Type B pancreatic cell (in vitro differentiated cells): ENCODE measurements around the gene SLC13A2. TPM values are rescaled to one million over a fixed set of nuclear protein-coding genes. Genes with fewer than 3 reads are reported as not detected.
A peak's percentile ranks its signal among the peaks of the same experiment; 100 is the strongest.

Experiments
- DNase-seq: peaks from one replicate; pipeline ENCODE4 v3.0.0; 2021; ENCODE audit warnings: mixed read lengths; ENCODE audit not compliant: unreplicated experiment; ENCODE audit errors: extremely low spot score
- H3K27ac Mint-ChIP-seq: 2 replicates; pipeline ENCODE4 v1.8.0; 2021; ENCODE audit warnings: mild to moderate bottlenecking, mixed read lengths
- H3K27me3 Mint-ChIP-seq: 2 replicates; pipeline ENCODE4 v1.8.0; 2021; ENCODE audit warnings: mixed read lengths
- H3K36me3 Mint-ChIP-seq: 2 replicates; pipeline ENCODE4 v1.8.0; 2021; ENCODE audit warnings: mixed read lengths
- H3K4me1 Mint-ChIP-seq: one replicate; pipeline ENCODE4 v1.8.0; 2021; ENCODE audit warnings: mixed read lengths; ENCODE audit not compliant: unreplicated experiment
- H3K4me3 Mint-ChIP-seq: 2 replicates; pipeline ENCODE4 v1.8.0; 2021; ENCODE audit warnings: mild to moderate bottlenecking, mixed read lengths
- H3K9me3 Mint-ChIP-seq: 2 replicates; pipeline ENCODE4 v1.8.0; 2021; ENCODE audit warnings: mixed read lengths
- total RNA-seq: library from RNA; stranded (reverse); gene quantifications from 2 replicates; pipeline ENCODE4 v1.2.1, GENCODE V29; 2021; ENCODE audit warnings: low replicate concordance
- TF ChIP-seq, protein P1 (sequence below): fragments of 200-600 bp; sonication (generic); conservative IDR thresholded peaks from 2 replicates; pipeline ENCODE4 v1.5.0; 2021; ENCODE audit warnings: antibody characterized with exemption, mild to moderate bottlenecking

The SLC13A2 gene
- total RNA-seq, 1 donor from 2014 or later, result 1.2 TPM

DNA sequence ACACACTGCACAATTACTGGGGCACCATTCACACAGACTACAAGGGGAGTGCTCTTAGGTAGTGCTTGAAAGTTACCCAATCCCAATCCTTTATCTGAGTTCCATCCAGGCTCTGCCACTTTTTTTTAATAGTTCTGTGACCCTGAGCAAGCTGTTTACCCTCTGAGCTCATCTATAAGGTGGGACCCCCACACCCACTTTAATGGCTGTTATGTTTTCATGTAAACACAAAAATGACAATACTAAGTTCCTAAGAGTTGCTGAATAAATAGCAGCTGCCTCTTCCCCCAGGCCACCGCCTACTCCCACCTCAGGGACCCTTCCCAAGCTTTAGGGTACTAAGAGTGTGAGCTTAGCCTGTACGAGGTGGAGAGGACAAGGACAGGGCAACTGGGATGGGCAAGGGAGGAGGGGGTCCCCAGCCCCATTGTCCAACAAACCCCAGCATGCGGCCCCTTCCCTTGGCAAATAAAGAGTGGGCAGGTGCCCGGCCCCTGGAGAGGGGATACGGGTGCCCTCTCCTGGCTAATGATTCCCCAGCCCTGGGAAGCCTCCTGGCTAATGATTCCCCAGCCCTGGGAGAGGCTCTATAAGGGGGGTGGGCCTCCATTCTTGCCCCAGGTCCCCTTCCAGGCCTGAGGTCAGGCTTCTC, 14.6 kb downstream of the SLC13A2 start:
- no peaks in the 10 kb centered on the region for H3K27me3 Mint-ChIP-seq

DNA sequence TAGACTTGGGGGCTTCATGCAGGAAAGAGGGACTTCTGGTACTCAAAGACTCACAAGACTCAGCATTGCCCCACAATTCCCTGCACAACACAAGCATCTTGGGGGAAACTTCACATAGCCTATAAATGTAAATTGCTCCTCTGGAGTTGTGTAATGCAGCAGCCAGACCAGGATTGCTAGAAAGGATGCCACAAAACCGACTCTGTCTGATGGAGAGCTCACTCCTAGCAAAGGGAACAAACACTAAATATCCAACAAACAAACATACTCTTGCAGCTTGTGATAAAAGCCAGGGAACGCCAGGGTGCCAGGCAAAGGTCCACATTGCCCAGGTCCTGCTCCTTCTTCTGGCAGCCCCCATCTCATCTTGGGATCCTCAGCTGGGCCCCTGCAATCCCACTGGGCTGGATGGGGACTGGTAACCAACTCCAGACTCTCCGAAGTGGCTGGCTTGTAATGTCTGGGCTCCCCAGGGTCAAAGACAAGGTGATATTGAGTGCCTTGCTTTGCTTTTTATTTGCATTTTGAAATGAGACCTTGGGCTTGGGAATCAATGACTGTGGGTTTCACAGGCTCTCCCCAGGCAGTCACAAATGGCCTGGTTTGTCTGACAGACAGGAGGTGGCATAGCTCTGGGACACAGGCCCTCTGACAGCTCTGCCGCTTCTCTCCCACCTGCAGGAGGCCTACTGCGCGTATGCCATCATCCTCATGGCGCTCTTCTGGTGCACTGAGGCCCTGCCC, 15.3 kb downstream of the SLC13A2 start:
- Mint-ChIP-seq H3K27ac (peak overlapping the region; percentile 21), H3K4me3 (no peak overlapping the region), H3K4me1 (peaks cover 38% of the 10 kb centered on the region), H3K9me3 (no peaks in the 10 kb centered on the region), H3K36me3 (no peaks in the 10 kb centered on the region), H3K27me3 (no peaks in the 10 kb centered on the region)
- no peak for DNase-seq
- TF ChIP-seq, protein P1, sequence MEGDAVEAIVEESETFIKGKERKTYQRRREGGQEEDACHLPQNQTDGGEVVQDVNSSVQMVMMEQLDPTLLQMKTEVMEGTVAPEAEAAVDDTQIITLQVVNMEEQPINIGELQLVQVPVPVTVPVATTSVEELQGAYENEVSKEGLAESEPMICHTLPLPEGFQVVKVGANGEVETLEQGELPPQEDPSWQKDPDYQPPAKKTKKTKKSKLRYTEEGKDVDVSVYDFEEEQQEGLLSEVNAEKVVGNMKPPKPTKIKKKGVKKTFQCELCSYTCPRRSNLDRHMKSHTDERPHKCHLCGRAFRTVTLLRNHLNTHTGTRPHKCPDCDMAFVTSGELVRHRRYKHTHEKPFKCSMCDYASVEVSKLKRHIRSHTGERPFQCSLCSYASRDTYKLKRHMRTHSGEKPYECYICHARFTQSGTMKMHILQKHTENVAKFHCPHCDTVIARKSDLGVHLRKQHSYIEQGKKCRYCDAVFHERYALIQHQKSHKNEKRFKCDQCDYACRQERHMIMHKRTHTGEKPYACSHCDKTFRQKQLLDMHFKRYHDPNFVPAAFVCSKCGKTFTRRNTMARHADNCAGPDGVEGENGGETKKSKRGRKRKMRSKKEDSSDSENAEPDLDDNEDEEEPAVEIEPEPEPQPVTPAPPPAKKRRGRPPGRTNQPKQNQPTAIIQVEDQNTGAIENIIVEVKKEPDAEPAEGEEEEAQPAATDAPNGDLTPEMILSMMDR, result no peak

More for the DNA sequence above, 14.6 kb downstream of the SLC13A2 start:
- H3K4me1 Mint-ChIP-seq, result peaks cover 36% of the 10 kb centered on the region
- H3K36me3 Mint-ChIP-seq, result no peaks in the 10 kb centered on the region
- TF ChIP-seq, protein P1, result no peak
- H3K27ac Mint-ChIP-seq, result peak overlapping the region; percentile 21
- H3K4me3 Mint-ChIP-seq, result no peak overlapping the region
- H3K9me3 Mint-ChIP-seq, result no peaks in the 10 kb centered on the region
- no peak for DNase-seq

DNA sequence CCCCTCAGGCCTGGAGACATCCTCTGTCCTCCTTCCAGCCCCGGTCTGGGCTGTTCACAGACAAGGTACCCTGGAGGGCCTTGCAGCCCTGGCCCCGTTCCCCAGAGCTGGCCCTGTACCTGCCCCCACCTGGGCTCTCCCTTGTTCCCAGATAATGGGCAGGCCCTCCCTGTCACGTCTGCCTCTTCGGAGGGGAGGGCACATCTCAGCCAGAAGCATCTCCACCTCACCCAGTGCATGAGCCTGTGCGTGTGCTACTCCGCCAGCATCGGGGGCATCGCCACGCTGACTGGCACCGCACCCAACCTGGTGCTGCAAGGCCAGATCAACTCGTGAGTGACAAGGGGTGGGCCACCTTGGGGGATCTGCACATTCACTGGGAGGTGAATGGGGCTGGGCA, 17.8 kb downstream of the SLC13A2 start:
- H3K4me1 Mint-ChIP-seq, result peaks cover 30% of the 10 kb centered on the region
- no peaks in the 10 kb centered on the region for H3K27me3 Mint-ChIP-seq
- H3K36me3 Mint-ChIP-seq, result no peaks in the 10 kb centered on the region
- TF ChIP-seq, protein P1, result no peak
- H3K27ac Mint-ChIP-seq, result no peak overlapping the region
- no peaks in the 10 kb centered on the region for H3K9me3 Mint-ChIP-seq
- no peak overlapping the region for H3K4me3 Mint-ChIP-seq
- no peak for DNase-seq

DNA sequence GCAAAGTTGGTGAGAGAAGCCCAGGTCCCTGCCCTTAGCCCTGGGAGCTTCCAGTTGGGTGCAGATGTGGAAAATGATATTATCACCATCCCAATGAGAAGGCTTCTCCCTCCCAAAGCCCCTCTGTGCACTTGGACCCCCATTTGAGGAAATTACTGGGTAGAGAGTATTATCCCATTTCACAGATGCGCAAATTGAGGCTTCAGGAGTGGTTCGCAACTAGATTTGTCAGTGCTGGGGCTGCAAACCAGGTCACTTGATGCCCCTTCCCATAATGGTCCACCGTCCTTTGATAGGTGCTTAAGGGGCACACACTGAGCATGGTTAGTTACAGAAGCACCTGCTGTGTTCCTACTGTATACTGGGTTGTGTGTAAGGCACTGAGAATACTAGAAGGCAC, 18.4 kb downstream of the SLC13A2 start:
- no peaks in the 10 kb centered on the region for H3K36me3 Mint-ChIP-seq
- TF ChIP-seq, protein P1, result no peak
- no peak for DNase-seq
- H3K4me1 Mint-ChIP-seq, result peaks cover 31% of the 10 kb centered on the region
- no peaks in the 10 kb centered on the region for H3K9me3 Mint-ChIP-seq
- no peak overlapping the region for H3K4me3 Mint-ChIP-seq
- H3K27me3 Mint-ChIP-seq, result no peaks in the 10 kb centered on the region
- H3K27ac Mint-ChIP-seq, result no peak overlapping the region

DNA sequence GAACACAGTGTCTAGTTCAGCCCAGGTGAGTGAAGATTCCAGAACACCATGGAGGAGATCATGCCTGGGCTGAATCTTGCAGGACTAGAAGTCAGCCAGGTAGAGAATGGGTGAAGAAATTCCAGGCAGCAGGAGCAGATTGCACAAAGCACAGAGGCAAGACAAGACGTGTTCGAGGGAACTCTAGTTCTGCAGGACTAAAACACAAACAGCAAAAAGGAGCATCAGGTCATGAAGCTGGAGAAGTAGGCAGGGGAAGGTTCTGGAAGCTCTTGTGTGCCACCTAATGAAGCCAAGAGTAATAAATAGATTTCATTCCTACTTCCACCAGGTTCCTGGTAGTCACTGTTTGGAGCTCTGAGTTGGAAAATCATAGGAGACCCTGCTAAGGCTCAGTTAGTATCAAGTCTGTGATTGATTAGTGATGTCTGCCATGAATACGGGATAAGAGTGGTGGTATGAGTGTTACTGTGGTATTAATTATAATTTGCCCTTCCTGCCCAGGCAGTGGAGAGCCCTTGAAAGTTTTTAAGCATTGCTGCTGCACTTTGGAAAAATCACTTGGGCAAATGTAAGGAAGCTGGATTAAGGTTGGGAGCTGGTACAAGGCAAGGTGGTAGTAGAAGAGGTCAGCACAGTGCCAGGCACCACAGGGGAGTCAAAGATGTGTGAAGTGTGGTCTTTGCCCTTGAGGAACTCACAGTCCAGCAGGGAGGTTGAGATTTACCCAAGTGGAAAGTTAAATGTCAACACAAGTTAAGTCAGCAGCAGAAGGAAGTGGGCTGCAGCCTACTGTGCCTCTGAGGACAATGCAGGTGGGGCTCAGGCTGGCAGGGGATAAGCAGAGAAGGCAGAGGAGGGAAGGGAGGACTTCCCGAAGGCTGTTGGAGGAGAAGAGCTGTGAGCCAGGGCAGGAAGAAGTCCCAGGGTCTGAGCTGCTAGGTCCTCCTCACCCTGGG, 19.2 kb downstream of the SLC13A2 start:
- Mint-ChIP-seq H3K4me1 (peaks cover 25% of the 10 kb centered on the region), H3K36me3 (no peaks in the 10 kb centered on the region), H3K27me3 (no peaks in the 10 kb centered on the region), H3K4me3 (peak overlapping the region; percentile 41), H3K9me3 (no peaks in the 10 kb centered on the region), H3K27ac (no peak overlapping the region)
- TF ChIP-seq, protein P1, result no peak
- DNase-seq, result no peak
